ENCODE data around the gene PCDHB4.
"Not testable (repeated sequence)": the region's sequence is repeated elsewhere in the genome, so short reads cannot be mapped to it uniquely, and the experiment has no call there.

GRCh38 chr5:141102070-141102469 lies 19.5 kb upstream of the PCDHB4 start:
- not testable (repeated sequence) for TF ChIP-seq CTCF (IDR thresholded peaks at IDR 0.05); POLR2AphosphoS5 (IDR thresholded peaks at IDR 0.05; ENCODE audit: low read depth, low read length)

Measured in Panc1 (cell line).